AG10803 (cell line): ENCODE data around the gene SMIM29.
A peak's percentile ranks its signal among the peaks of the same experiment; 100 is the strongest.

Experiments used
- DNase-seq: peaks from one replicate; pipeline ENCODE4 v3.0.0; 2010; ENCODE audit warnings: low read depth
- H3K4me3 ChIP-seq: 2 replicates; pipeline ENCODE4 v1.5.1; 2011; ENCODE audit warnings: mild to moderate bottlenecking, low read length, control low read depth
- CTCF ChIP-seq: conservative IDR thresholded peaks from 2 replicates; pipeline ENCODE4 v1.5.1; 2011; ENCODE audit warnings: mild to moderate bottlenecking, low read length, control low read depth, inconsistent platforms

The SMIM29 gene

DNA sequence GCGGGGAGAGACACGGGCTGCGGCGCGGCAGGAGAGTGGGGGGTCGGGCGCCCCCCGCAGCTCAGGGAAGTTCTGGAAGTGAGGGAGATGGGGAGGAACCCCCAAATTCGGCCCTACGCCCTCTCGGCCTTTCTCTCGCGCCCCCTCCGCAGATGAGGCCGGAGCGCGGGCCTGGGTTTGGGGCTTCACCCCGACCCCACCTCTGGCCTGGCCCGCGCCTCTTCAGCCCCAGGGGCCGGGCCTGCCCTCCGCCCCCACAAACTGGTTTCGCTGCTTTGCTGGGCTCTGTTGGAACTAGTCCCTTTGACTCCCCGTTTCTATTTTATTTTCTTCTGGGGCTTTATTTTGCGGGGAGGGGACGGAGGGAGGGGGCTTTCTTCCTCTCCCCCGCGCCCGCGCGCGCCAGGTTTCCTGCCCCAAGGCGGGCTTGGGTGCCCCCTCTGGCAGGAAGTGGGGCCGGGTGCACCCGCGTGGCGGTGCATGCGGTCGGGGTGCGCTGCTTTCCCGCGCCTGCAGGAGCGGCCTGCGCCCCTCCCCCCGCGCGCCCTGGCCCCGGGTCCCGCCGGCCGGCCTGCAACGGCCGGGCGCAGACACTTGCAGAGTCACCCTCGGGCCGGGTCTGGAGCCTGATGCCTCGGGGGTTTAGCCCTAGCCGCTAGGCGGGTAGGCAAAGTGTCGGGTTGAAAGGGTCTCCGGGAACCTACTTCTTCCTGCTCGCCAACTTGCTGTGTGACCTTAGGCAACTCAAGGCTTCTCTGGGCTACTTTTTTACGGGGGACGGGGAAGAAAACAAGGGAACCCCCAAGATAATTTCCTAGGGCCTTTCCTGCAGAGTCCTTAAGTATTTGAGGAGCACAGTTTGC, 10.9 kb downstream of the SMIM29 start:
- DNase-seq = no peak
- peak; percentile 31 for TF ChIP-seq CTCF
- peak overlapping the region; percentile 70 for H3K4me3 ChIP-seq

DNA sequence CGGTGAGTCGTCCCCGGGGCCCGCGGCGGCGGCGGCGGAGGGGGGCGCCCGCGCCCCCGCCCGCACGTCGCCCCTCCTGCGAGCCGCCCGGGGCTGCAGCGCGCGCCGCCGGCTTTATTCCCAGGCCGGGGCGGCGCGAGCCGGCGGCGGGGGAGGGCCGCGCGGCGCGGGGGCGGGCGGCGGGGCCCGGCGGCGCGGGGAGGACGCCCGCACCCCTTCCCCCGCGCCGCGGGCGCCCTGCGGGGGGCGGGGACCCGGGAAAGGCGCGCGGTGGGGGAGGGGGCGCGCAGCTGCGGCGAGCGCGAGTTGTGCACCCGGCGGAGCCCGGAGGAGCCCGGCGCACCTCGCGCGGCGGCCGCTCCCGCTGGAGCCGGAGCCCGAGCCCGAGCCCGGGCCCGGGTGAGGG, 11.5 kb downstream of the SMIM29 start:
- no peak for DNase-seq
- H3K4me3 ChIP-seq = peak overlapping the region; percentile 70
- TF ChIP-seq CTCF = no peak

- TF ChIP-seq CTCF = no peak
- peak within 1 kb of the TSS; percentile 70 for H3K4me3 ChIP-seq
- DNase-seq = peak; percentile 78
These were observed 12.1 kb downstream of the SMIM29 start, which contains the start of gene HMGA1 for GRCh38 chr6:34236443-34237315. Gene HMGA1 (plus strand): TSS chr6:34236873. CDS start chr6:34240781, 3,908 bp downstream.

- no peak for DNase-seq
- H3K4me3 ChIP-seq = peak overlapping the region; percentile 65
- TF ChIP-seq CTCF = no peak
These were observed 12.7 kb downstream of the SMIM29 start for GRCh38 chr6:34236131-34236442.

- DNase-seq = peak; percentile 73
- 0 out of 2 replicates have a peak, but pooled peaks have one; percentile 3 for TF ChIP-seq CTCF
- peak overlapping the region; percentile 65; the same call in 1 of the 2 replicates for H3K4me3 ChIP-seq
These were observed 13.3 kb downstream of the SMIM29 start for GRCh38 chr6:34235307-34236130.

- DNase-seq = no peak
- no peak overlapping the region for H3K4me3 ChIP-seq
- no peak for TF ChIP-seq CTCF
These were observed 14.0 kb downstream of the SMIM29 start for GRCh38 chr6:34234667-34235306.
